ENCODE results near the gene PDCD2. TPM values are rescaled to one million over a fixed set of nuclear protein-coding genes. Genes with fewer than 3 reads are reported as not detected.

The PDCD2 gene
- total and polyA plus RNA-seq, 2 experiments from 2014 or later: 145 to 181 TPM

DNA sequence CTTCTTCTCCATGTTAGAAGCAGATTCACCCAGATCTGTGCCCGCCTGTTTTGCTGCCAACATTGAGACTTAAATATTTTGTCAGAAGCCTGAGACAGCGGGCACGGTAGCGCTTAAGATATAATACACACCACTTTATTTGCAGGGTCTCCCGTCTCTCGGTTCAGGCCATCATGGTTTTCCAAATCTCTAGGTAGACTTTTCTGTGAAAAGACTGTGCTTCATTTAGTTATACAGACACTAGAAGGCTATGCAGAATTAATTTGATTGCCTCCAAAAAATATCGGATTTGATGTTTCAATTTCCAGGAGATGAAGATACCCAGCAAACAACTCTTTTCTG lies 29.7 kb downstream of the PDCD2 start:
- Mint-ChIP-seq H3K27me3 (ENCODE audit: insufficient read depth, low read depth, poor library complexity) (peaks cover 5% of the 10 kb centered on the region), H3K27ac (no peak overlapping the region), H3K4me3 (no peak overlapping the region), H3K4me1 (peaks cover 15% of the 10 kb centered on the region), H3K9me3 (no peaks in the 10 kb centered on the region), H3K36me3 (ENCODE audit: low read depth) (peaks cover 24% of the 10 kb centered on the region)
- peak overlapping the region; percentile 92 for H3K4me3 ChIP-seq
- H3K27ac ChIP-seq (ENCODE audit: low read depth): peak overlapping the region; percentile 20
- no peaks in the 10 kb centered on the region for H3K9me2 ChIP-seq (ENCODE audit: insufficient read depth)
- peaks cover 23% of the 10 kb centered on the region for H3K4me1 ChIP-seq (ENCODE audit: insufficient read depth)
- no peaks in the 10 kb centered on the region for H3K36me3 ChIP-seq (ENCODE audit: insufficient read depth)
- peak overlapping the region; percentile 1 for H2AFZ ChIP-seq
- peaks cover 19% of the 10 kb centered on the region for H4K20me1 ChIP-seq (replicated peaks; ENCODE audit: insufficient read depth)
- ATAC-seq: no peak
- TF ChIP-seq STAT1 (IDR thresholded peaks at IDR 0.05; ENCODE audit: unreplicated experiment) (no peak), EZH2 (IDR thresholded peaks at IDR 0.05; ENCODE audit: low read depth, unreplicated experiment) (no peak), CREB1 (CRISPR knock-in tag; IDR thresholded peaks at IDR 0.05; ENCODE audit: low read depth) (no peak), CTCF (conservative IDR thresholded peaks at IDR 0.05; ENCODE audit: low read depth in 2 of 2) (no peak), NANOG (IDR thresholded peaks at IDR 0.05; ENCODE audit: borderline replicate concordance) (no peak), POLR2AphosphoS5 (IDR thresholded peaks at IDR 0.05; ENCODE audit: low read depth) (no peak), JUNB (IDR thresholded peaks at IDR 0.05; ENCODE audit: unreplicated experiment) (no peak), ZNF331 (CRISPR knock-in tag; IDR thresholded peaks at IDR 0.05; ENCODE audit: low read depth) (no peak), REST (IDR thresholded peaks at IDR 0.05; ENCODE audit: unreplicated experiment) (no peak), EZH2phosphoT487 (IDR thresholded peaks at IDR 0.05; ENCODE audit: unreplicated experiment) (no peak), ZNF462 (CRISPR knock-in tag; IDR thresholded peaks at IDR 0.05) (no peak), ZNF114 (CRISPR knock-in tag; IDR thresholded peaks at IDR 0.05) (no peak)
- TF ChIP-seq, protein P1, sequence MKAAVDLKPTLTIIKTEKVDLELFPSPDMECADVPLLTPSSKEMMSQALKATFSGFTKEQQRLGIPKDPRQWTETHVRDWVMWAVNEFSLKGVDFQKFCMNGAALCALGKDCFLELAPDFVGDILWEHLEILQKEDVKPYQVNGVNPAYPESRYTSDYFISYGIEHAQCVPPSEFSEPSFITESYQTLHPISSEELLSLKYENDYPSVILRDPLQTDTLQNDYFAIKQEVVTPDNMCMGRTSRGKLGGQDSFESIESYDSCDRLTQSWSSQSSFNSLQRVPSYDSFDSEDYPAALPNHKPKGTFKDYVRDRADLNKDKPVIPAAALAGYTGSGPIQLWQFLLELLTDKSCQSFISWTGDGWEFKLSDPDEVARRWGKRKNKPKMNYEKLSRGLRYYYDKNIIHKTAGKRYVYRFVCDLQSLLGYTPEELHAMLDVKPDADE (IDR thresholded peaks at IDR 0.05): no peak
- H3K79me2 ChIP-seq (replicated peaks; ENCODE audit: insufficient read depth): peaks cover 69% of the 10 kb centered on the region
- H3K4me2 ChIP-seq: peak overlapping the region; percentile 97
- no peak for DNase-seq (ENCODE audit: low spot score)
- H3F3A ChIP-seq (replicated peaks; ENCODE audit: low read depth): no peaks in the 10 kb centered on the region
- no peaks in the 10 kb centered on the region for H3K27me3 ChIP-seq (ENCODE audit: insufficient read depth)
